Measurements from ENCODE around the gene IRGC.

GRCh38 chr19:43720936-43721335, 5.1 kb downstream of the IRGC start:
- TF ChIP-seq CTCF (IDR thresholded peaks at IDR 0.05) (no peak), POLR2A (IDR thresholded peaks at IDR 0.05) (no peak)
